Smooth muscle cell (in vitro differentiated cells): ENCODE results near the gene ELOVL3. TPM values are rescaled to one million over a fixed set of nuclear protein-coding genes. Genes with fewer than 3 reads are reported as not detected.

Experiments
- DNase-seq: peaks from one replicate; lab custom pipeline; 2025; ENCODE audit not compliant: unreplicated experiment; lab: John Stamatoyannopoulos, UW
- H2AFZ ChIP-seq: fragments of 200-600 bp; sonication (generic); 2 replicates; pipeline ENCODE4 v1.6.0; 2016; ENCODE audit warnings: antibody characterized with exemption, low read depth, mild to moderate bottlenecking
- H3F3A ChIP-seq: fragments of 200-600 bp; sonication (generic); 2 replicates; pipeline ENCODE4 v1.6.0; 2017; ENCODE audit warnings: antibody characterized with exemption, low read depth
- H3K27ac ChIP-seq: fragments of 200-600 bp; sonication (generic); 2 replicates; pipeline ENCODE4 v1.5.1; 2016; ENCODE audit warnings: low read depth, mild to moderate bottlenecking
- H3K27me3 ChIP-seq: fragments of 200-600 bp; sonication (generic); 2 replicates; pipeline ENCODE4 v1.6.1; 2016; ENCODE audit warnings: low read depth, mild to moderate bottlenecking
- H3K36me3 ChIP-seq: fragments of 200-600 bp; sonication (generic); 2 replicates; pipeline ENCODE4 v1.5.1; 2016; ENCODE audit warnings: low read depth
- H3K4me1 ChIP-seq: fragments of 200-600 bp; sonication (generic); 2 replicates; pipeline ENCODE4 v1.5.1; 2016; ENCODE audit warnings: low read depth
- H3K4me2 ChIP-seq: fragments of 200-600 bp; sonication (generic); 2 replicates; pipeline ENCODE4 v1.6.0; 2016; ENCODE audit warnings: mild to moderate bottlenecking
- H3K4me3 ChIP-seq: fragments of 200-600 bp; sonication (generic); 2 replicates; pipeline ENCODE4 v1.5.1; 2016; ENCODE audit warnings: mild to moderate bottlenecking
- H3K79me2 ChIP-seq: fragments of 200-600 bp; sonication (generic); 2 replicates; pipeline ENCODE4 v1.6.0; 2016; ENCODE audit warnings: low read depth, mild to moderate bottlenecking
- H3K9ac ChIP-seq: fragments of 200-600 bp; sonication (generic); 2 replicates; pipeline ENCODE4 v1.6.0; 2016; ENCODE audit warnings: low read depth
- H3K9me3 ChIP-seq: fragments of 200-600 bp; sonication (generic); replicated peaks from 2 replicates; pipeline ENCODE4 v1.5.1; 2016; ENCODE audit warnings: low read depth
- H4K20me1 ChIP-seq: fragments of 200-600 bp; sonication (generic); 2 replicates; pipeline ENCODE4 v1.6.0; 2016; ENCODE audit warnings: low read depth
- CTCF ChIP-seq: fragments of 200-600 bp; sonication (generic); IDR thresholded peaks from 2 replicates; pipeline ENCODE4 v1.5.1; 2017; ENCODE audit warnings: borderline replicate concordance, mild to moderate bottlenecking, antibody characterized with exemption; ENCODE audit not compliant: insufficient read depth, poor library complexity, severe bottlenecking
- WGBS: methylation state at CpG from one replicate; pipeline ENCODE4 v1.1.7; 2016; ENCODE audit warnings: low lambda C conversion rate; 5-methylcytosine and 5-hydroxymethylcytosine counted together
- polyA plus RNA-seq: library from polyadenylated mRNA; unstranded; fragments of >200 nt; fragmentation: Nextera tagmentation; extraction: Ambion mirVana; gene quantifications from 2 replicates; pipeline ENCODE4 v1.2.1, GENCODE V29; 2016
- total RNA-seq: library from RNA; depleted of rRNA; stranded (reverse); fragments of >200 nt; gene quantifications from 2 replicates; pipeline ENCODE4 v1.2.3, GENCODE V29; 2014

Gene ELOVL3
- total and polyA plus RNA-seq, 2 experiments from 2014 or later = 1.2 to 1.5 TPM

GRCh38 chr10:102195296-102195870 lies 30.7 kb upstream of the ELOVL3 start:
- H3K27ac ChIP-seq = no peak overlapping the region
- H3K9ac ChIP-seq = no peak overlapping the region
- H3K79me2 ChIP-seq = no peaks in the 10 kb centered on the region
- no peaks in the 10 kb centered on the region for H4K20me1 ChIP-seq
- H3K4me2 ChIP-seq = no peak overlapping the region
- H3K27me3 ChIP-seq = no peaks in the 10 kb centered on the region
- no peaks in the 10 kb centered on the region for H3F3A ChIP-seq
- DNase-seq = no peak
- H2AFZ ChIP-seq = no peak overlapping the region
- TF ChIP-seq CTCF = no peak
- 80% methylated on average over 6 of the region's 6 CpGs for WGBS
- H3K36me3 ChIP-seq = no peaks in the 10 kb centered on the region
- no peak overlapping the region for H3K4me3 ChIP-seq
- no peaks in the 10 kb centered on the region for H3K4me1 ChIP-seq
- H3K9me3 ChIP-seq = no peaks in the 10 kb centered on the region

GRCh38 chr10:102196893-102197292 lies 29.2 kb upstream of the ELOVL3 start:
- no peaks in the 10 kb centered on the region for H3K9me3 ChIP-seq
- 79% methylated on average over 2 of the region's 2 CpGs for WGBS
- TF ChIP-seq CTCF = no peak
- H3K27me3 ChIP-seq = no peaks in the 10 kb centered on the region
- no peak overlapping the region for H3K4me3 ChIP-seq
- no peak overlapping the region for H2AFZ ChIP-seq
- no peaks in the 10 kb centered on the region for H4K20me1 ChIP-seq
- H3F3A ChIP-seq = no peaks in the 10 kb centered on the region
- no peaks in the 10 kb centered on the region for H3K4me1 ChIP-seq
- no peak for DNase-seq
- no peak overlapping the region for H3K4me2 ChIP-seq
- H3K9ac ChIP-seq = no peak overlapping the region
- H3K36me3 ChIP-seq = no peaks in the 10 kb centered on the region
- H3K79me2 ChIP-seq = no peaks in the 10 kb centered on the region
- no peak overlapping the region for H3K27ac ChIP-seq

- H3K4me2 ChIP-seq = no peak overlapping the region
- WGBS = 87% methylated on average over 2 of the region's 2 CpGs
- H3K9ac ChIP-seq = no peak overlapping the region
- H2AFZ ChIP-seq = no peak overlapping the region
- H3K27ac ChIP-seq = no peak overlapping the region
- H3K79me2 ChIP-seq = no peaks in the 10 kb centered on the region
- no peaks in the 10 kb centered on the region for H3F3A ChIP-seq
- H3K9me3 ChIP-seq = no peaks in the 10 kb centered on the region
- no peaks in the 10 kb centered on the region for H3K36me3 ChIP-seq
- no peak for TF ChIP-seq CTCF
- no peaks in the 10 kb centered on the region for H3K4me1 ChIP-seq
- no peak overlapping the region for H3K4me3 ChIP-seq
- DNase-seq = no peak
- no peaks in the 10 kb centered on the region for H4K20me1 ChIP-seq
- H3K27me3 ChIP-seq = no peaks in the 10 kb centered on the region
Measured at GRCh38 chr10:102198027-102198426, 28.1 kb upstream of the ELOVL3 start.
